Karpas-422 (cell line): ENCODE results near the gene CELSR1. TPM values are rescaled to one million over a fixed set of nuclear protein-coding genes. Genes with fewer than 3 reads are reported as not detected.

ENCODE experiments used
- DNase-seq: peaks from one replicate; pipeline ENCODE4 v3.0.0-alpha.2; 2015
- H2AFZ ChIP-seq: fragments of 200-600 bp; sonication (generic); 2 replicates; pipeline ENCODE4 v1.6.1; 2014; ENCODE audit warnings: antibody characterized with exemption, low read length, mixed read lengths
- H3K27ac ChIP-seq: fragments of 200-600 bp; sonication (generic); 2 replicates; pipeline ENCODE4 v1.5.1; 2014; ENCODE audit warnings: mild to moderate bottlenecking, low read length, moderate library complexity
- H3K27me3 ChIP-seq: fragments of 200-600 bp; sonication (generic); 2 replicates; pipeline ENCODE4 v1.6.1; 2014; ENCODE audit warnings: low read length, mixed read lengths
- H3K36me3 ChIP-seq: fragments of 200-600 bp; sonication (generic); 2 replicates; pipeline ENCODE4 v1.6.1; 2014; ENCODE audit warnings: low read length, mixed read lengths; ENCODE audit not compliant: insufficient read depth
- H3K4me1 ChIP-seq: fragments of 200-600 bp; sonication (generic); 2 replicates; pipeline ENCODE4 v1.6.1; 2014; ENCODE audit warnings: mild to moderate bottlenecking, low read length, mixed read lengths
- H3K4me2 ChIP-seq: fragments of 200-600 bp; sonication (generic); 2 replicates; pipeline ENCODE4 v1.6.1; 2014; ENCODE audit warnings: low read length, low read depth, mild to moderate bottlenecking; ENCODE audit not compliant: poor library complexity, severe bottlenecking
- H3K4me3 ChIP-seq: fragments of 200-600 bp; sonication (generic); 2 replicates; pipeline ENCODE4 v1.5.1; 2014; ENCODE audit warnings: mild to moderate bottlenecking, antibody characterized with exemption, low read length, mixed read lengths
- H3K79me2 ChIP-seq: fragments of 200-600 bp; sonication (generic); 2 replicates; pipeline ENCODE4 v1.6.1; 2014; ENCODE audit warnings: mild to moderate bottlenecking, low read length, mixed read lengths
- H3K9ac ChIP-seq: fragments of 200-600 bp; sonication (generic); 2 replicates; pipeline ENCODE4 v1.6.0; 2014; ENCODE audit warnings: low read length
- H3K9me2 ChIP-seq: fragments of 200-600 bp; sonication (generic), shearing (Covaris generic); replicated peaks from 2 replicates; pipeline ENCODE4 v1.6.0; 2014; ENCODE audit warnings: mild to moderate bottlenecking, low read length, moderate library complexity; ENCODE audit not compliant: insufficient read depth
- H3K9me3 ChIP-seq: fragments of 300-700, 200-600 bp; sonication (generic); 2 replicates; pipeline ENCODE4 v1.6.1; 2014; ENCODE audit warnings: low read length, mixed read lengths
- H4K20me1 ChIP-seq: fragments of 200-600 bp; sonication (generic); 2 replicates; pipeline ENCODE4 v1.6.1; 2014; ENCODE audit warnings: mild to moderate bottlenecking, antibody characterized with exemption, low read length, low read depth; ENCODE audit not compliant: insufficient read depth
- total RNA-seq: library from RNA; depleted of rRNA; stranded (reverse); fragments of >200 nt; shearing (Covaris generic); gene quantifications from 2 replicates; pipeline ENCODE4 v1.2.3, GENCODE V29; 2014; ENCODE audit warnings: low replicate concordance

Gene CELSR1
- total RNA-seq, 1 experiment from 2014 or later, result 0.11 TPM

GRCh38 chr22:46338636-46339035, 198.8 kb downstream of the CELSR1 start:
- Histone ChIP-seq H3K27me3 (no peaks in the 10 kb centered on the region), H3K27ac (no peak overlapping the region), H3K9ac (no peak overlapping the region), H3K4me3 (no peak overlapping the region), H3K36me3 (peaks cover 23% of the 10 kb centered on the region; the same call in 1 of the 2 replicates), H2AFZ (no peak overlapping the region), H3K79me2 (peaks cover 52% of the 10 kb centered on the region), H3K9me3 (no peaks in the 10 kb centered on the region), H3K9me2 (no peaks in the 10 kb centered on the region), H4K20me1 (peaks cover 21% of the 10 kb centered on the region; the same call in 1 of the 2 replicates), H3K4me1 (peaks cover 18% of the 10 kb centered on the region), H3K4me2 (no peak overlapping the region)
- DNase-seq, result no peak

DNA sequence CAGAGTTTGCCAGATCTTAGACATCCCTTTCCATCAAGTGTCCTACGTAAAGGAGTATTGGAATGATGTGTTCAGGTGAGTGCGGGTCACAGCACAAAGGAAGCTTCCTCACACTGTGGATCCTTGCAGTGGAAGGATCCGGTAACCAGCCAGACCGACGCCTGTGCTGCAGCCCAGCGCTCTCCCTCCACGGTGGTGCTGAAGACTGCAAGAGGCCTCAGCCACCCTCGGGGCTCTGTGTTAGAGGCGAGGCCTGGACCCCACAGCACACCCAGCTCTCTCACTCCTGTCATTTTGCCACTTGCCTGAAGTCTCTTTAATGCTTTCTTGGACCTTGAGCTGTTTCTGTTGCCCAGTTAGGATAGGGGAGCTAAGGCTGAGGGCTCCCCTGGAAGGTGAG, 199.6 kb downstream of the CELSR1 start:
- peaks cover 18% of the 10 kb centered on the region for H3K4me1 ChIP-seq
- no peak overlapping the region for H2AFZ ChIP-seq
- no peak overlapping the region for H3K9ac ChIP-seq
- H3K36me3 ChIP-seq, result peaks cover 16% of the 10 kb centered on the region; the same call in 1 of the 2 replicates
- no peaks in the 10 kb centered on the region for H3K27me3 ChIP-seq
- H3K9me3 ChIP-seq, result no peaks in the 10 kb centered on the region
- H3K79me2 ChIP-seq, result peaks cover 49% of the 10 kb centered on the region
- H3K4me2 ChIP-seq, result no peak overlapping the region
- H4K20me1 ChIP-seq, result peaks cover 21% of the 10 kb centered on the region; the same call in 1 of the 2 replicates
- no peak overlapping the region for H3K4me3 ChIP-seq
- no peaks in the 10 kb centered on the region for H3K9me2 ChIP-seq
- no peak overlapping the region for H3K27ac ChIP-seq
- no peak for DNase-seq

DNA sequence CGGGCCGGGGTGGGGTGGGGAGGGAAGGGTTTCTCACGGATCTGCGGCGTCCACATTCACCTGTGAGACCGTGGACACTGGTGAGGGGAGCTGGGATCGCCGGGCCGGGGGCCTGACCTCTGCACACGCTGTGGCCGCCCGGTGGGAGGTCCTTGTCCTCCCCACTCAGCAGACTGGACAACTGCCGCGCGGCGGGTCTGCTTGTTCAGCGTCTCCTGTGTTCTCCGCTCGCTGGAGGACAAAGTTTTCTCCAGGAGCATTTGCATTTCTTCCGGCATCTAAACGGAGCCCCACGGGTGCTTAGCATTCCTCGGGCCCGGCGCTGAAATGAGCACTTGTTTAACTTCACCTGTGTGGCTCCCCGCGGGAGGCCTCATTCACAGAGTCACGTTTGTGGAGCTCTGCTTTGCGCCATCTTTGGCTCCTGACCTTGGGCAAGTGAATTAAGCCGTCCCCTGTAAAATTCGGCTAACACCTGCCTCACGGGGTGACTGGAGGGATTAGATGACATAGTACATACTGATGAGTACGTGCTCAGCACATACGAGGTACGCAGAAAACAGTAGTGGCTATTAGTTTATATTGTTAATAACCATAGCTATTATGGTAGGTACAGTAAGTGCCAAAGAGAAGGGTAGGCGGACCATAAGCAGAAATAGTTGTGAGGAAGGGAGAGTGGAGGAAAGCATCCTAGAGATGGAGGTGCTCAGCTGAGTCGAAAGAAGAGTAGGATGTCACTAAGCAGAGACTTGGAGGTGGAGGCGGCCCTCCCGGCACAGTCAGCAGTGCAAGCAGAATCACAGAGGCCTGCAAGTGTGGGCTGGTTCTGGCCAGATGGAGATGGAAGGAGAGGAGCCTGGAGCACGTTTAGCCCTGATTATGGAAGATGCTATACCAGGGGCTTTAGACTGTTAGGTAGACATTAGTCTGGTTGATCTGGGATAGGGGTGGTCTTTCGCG, 201.0 kb downstream of the CELSR1 start:
- Histone ChIP-seq H3K4me2 (peak overlapping the region; percentile 73), H3K9me3 (no peaks in the 10 kb centered on the region), H3K79me2 (peaks cover 46% of the 10 kb centered on the region), H3K4me3 (peak overlapping the region; percentile 96), H3K36me3 (peaks cover 21% of the 10 kb centered on the region; the same call in 1 of the 2 replicates), H3K9ac (peak overlapping the region; percentile 96), H3K9me2 (no peaks in the 10 kb centered on the region), H3K4me1 (peaks cover 18% of the 10 kb centered on the region), H3K27me3 (no peaks in the 10 kb centered on the region), H4K20me1 (peaks cover 16% of the 10 kb centered on the region; the same call in 1 of the 2 replicates), H3K27ac (peak overlapping the region; percentile 48), H2AFZ (peak overlapping the region; percentile 58; the same call in 1 of the 2 replicates)
- DNase-seq, result peak; percentile 76

GRCh38 chr22:46335201-46336118, 202.0 kb downstream of the CELSR1 start, which contains the start of gene TRMU:
TSS of gene TRMU (plus strand) at chr22:46335714. CDS start at chr22:46335765, 51 bp downstream.
- Histone ChIP-seq H4K20me1 (peaks cover 11% of the 10 kb centered on the region; the same call in 1 of the 2 replicates), H3K9ac (peak within 1 kb of the TSS; percentile 96), H3K9me2 (no peaks in the 10 kb centered on the region), H2AFZ (peak within 1 kb of the TSS; percentile 89), H3K4me1 (peaks cover 18% of the 10 kb centered on the region), H3K4me3 (peak within 1 kb of the TSS; percentile 96), H3K27ac (peak within 1 kb of the TSS; percentile 66), H3K4me2 (peak within 1 kb of the TSS; percentile 73), H3K36me3 (peaks cover 28% of the 10 kb centered on the region; the same call in 1 of the 2 replicates), H3K27me3 (no peaks in the 10 kb centered on the region), H3K79me2 (peaks cover 45% of the 10 kb centered on the region), H3K9me3 (no peaks in the 10 kb centered on the region)
- DNase-seq, result peak; percentile 95

GRCh38 chr22:46331496-46331895, 205.9 kb downstream of the CELSR1 start:
- Histone ChIP-seq H3K27me3 (no peaks in the 10 kb centered on the region), H3K79me2 (peaks cover 10% of the 10 kb centered on the region), H3K4me3 (no peak overlapping the region), H3K9me3 (no peaks in the 10 kb centered on the region), H4K20me1 (no peaks in the 10 kb centered on the region; the same call in 1 of the 2 replicates), H3K4me2 (no peak overlapping the region), H3K4me1 (peaks cover 10% of the 10 kb centered on the region), H3K9me2 (no peaks in the 10 kb centered on the region), H3K27ac (no peak overlapping the region), H2AFZ (no peak overlapping the region), H3K9ac (no peak overlapping the region), H3K36me3 (peaks cover 22% of the 10 kb centered on the region; the same call in 1 of the 2 replicates)
- no peak for DNase-seq

DNA sequence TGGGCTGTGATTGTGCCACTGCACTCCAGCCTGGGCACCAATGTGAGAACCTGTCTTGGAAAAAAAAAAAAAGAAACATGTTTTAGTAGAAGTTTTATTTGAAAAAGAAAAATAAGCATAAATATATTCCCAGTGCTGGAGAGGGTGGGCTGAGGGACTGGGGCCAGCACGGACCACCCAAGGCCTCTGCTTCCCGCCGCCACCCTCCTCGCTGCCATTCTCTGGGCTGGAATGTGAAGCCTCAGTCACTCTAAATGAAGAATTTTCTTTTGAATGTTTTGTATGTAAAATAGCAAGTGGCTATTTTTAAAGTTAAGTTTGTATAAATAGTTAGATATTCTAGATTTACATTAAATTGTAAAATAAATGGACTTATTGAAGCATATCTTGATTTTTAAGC, 207.0 kb downstream of the CELSR1 start:
- H3K27ac ChIP-seq, result no peak overlapping the region
- DNase-seq, result no peak
- no peak overlapping the region for H3K9ac ChIP-seq
- H2AFZ ChIP-seq, result no peak overlapping the region
- peaks cover 31% of the 10 kb centered on the region; the same call in 1 of the 2 replicates for H3K36me3 ChIP-seq
- no peaks in the 10 kb centered on the region for H3K79me2 ChIP-seq
- no peak overlapping the region for H3K4me3 ChIP-seq
- H3K4me2 ChIP-seq, result no peak overlapping the region
- H3K27me3 ChIP-seq, result no peaks in the 10 kb centered on the region
- H3K9me3 ChIP-seq, result no peaks in the 10 kb centered on the region
- peaks cover 10% of the 10 kb centered on the region for H3K4me1 ChIP-seq
- H3K9me2 ChIP-seq, result no peaks in the 10 kb centered on the region
- H4K20me1 ChIP-seq, result no peaks in the 10 kb centered on the region

DNA sequence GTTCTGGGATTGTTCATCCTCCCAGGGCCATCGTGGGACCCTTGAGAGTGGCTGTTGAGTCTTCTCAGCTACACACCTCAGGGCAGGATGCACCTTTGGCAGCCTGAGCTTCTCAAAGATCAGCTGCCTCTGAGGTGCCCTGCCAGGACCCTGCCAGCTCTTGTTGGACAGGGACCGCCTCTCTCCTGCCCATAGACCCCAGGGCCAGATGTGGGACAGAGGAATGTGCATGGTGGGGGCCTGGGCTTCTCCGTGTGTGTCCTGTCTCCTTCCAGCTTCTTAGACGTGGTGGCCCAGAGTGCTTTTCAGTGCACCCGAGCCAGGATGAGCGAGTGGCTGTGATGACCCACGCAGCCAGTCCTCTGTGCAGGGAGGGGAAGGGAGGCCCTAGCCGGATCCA, 207.8 kb downstream of the CELSR1 start:
- Histone ChIP-seq H3K9me2 (no peaks in the 10 kb centered on the region), H3K9me3 (no peaks in the 10 kb centered on the region), H3K9ac (no peak overlapping the region), H3K4me2 (no peak overlapping the region), H3K4me3 (no peak overlapping the region), H2AFZ (no peak overlapping the region), H3K36me3 (peaks cover 32% of the 10 kb centered on the region; the same call in 1 of the 2 replicates), H3K79me2 (no peaks in the 10 kb centered on the region), H3K27ac (no peak overlapping the region), H4K20me1 (no peaks in the 10 kb centered on the region), H3K27me3 (no peaks in the 10 kb centered on the region), H3K4me1 (peaks cover 4% of the 10 kb centered on the region)
- no peak for DNase-seq
